ENCODE measurements around the gene SLC49A3. TPM values are rescaled to one million over a fixed set of nuclear protein-coding genes. Genes with fewer than 3 reads are reported as not detected.
"Not testable (repeated sequence)": the region's sequence is repeated elsewhere in the genome, so short reads cannot be mapped to it uniquely, and the experiment has no call there.

Gene SLC49A3
- total and polyA plus RNA-seq, 2 of the 13 experiments (the other 11 are each of a cell fraction or from before 2014, with no cell fraction given): 0.07 to 0.17 TPM

- POLR2A ChIA-PET: no interaction called here
- peaks cover 16% of the 10 kb centered on the region for H3K79me2 ChIP-seq (ENCODE audit: insufficient read depth, low read length)
- CTCF ChIA-PET (ENCODE audit: low intra/inter-chr PET ratio, low total read pairs): no interaction called here
- peaks cover 0 to 4% of the 10 kb centered on the region in 2 experiments; a peak in 2 of 5 replicates for H3K27me3 ChIP-seq (ENCODE audit: control insufficient read depth in 1 of 2, insufficient read depth in 2 of 2, low read length in 2 of 2)
- no peak for ATAC-seq
- no CpG with 5 or more reads among the region's 3 CpGs for WGBS (ENCODE audit: low lambda C conversion rate)
- TF ChIP-seq, protein P1, sequence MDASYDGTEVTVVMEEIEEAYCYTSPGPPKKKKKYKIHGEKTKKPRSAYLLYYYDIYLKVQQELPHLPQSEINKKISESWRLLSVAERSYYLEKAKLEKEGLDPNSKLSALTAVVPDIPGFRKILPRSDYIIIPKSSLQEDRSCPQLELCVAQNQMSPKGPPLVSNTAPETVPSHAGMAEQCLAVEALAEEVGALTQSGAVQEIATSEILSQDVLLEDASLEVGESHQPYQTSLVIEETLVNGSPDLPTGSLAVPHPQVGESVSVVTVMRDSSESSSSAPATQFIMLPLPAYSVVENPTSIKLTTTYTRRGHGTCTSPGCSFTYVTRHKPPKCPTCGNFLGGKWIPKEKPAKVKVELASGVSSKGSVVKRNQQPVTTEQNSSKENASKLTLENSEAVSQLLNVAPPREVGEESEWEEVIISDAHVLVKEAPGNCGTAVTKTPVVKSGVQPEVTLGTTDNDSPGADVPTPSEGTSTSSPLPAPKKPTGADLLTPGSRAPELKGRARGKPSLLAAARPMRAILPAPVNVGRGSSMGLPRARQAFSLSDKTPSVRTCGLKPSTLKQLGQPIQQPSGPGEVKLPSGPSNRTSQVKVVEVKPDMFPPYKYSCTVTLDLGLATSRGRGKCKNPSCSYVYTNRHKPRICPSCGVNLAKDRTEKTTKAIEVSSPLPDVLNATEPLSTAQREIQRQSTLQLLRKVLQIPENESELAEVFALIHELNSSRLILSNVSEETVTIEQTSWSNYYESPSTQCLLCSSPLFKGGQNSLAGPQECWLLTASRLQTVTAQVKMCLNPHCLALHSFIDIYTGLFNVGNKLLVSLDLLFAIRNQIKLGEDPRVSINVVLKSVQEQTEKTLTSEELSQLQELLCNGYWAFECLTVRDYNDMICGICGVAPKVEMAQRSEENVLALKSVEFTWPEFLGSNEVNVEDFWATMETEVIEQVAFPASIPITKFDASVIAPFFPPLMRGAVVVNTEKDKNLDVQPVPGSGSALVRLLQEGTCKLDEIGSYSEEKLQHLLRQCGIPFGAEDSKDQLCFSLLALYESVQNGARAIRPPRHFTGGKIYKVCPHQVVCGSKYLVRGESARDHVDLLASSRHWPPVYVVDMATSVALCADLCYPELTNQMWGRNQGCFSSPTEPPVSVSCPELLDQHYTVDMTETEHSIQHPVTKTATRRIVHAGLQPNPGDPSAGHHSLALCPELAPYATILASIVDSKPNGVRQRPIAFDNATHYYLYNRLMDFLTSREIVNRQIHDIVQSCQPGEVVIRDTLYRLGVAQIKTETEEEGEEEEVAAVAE (CRISPR knock-in tag; IDR thresholded peaks at IDR 0.05; ENCODE audit: borderline replicate concordance): no peak
- TF ChIP-seq TP53 (CRISPR knock-in tag; conservative IDR thresholded peaks at IDR 0.05) (no peak), YEATS4 (CRISPR knock-in tag; IDR thresholded peaks at IDR 0.05; ENCODE audit: borderline replicate concordance) (no peak), AGO1 (IDR thresholded peaks at IDR 0.05; ENCODE audit: low read depth, low read length, poor library complexity, severe bottlenecking) (no peak), ELF1 (CRISPR knock-in tag; IDR thresholded peaks at IDR 0.05) (no peak), ZNF780A (CRISPR knock-in tag; IDR thresholded peaks at IDR 0.05) (no peak), ZNF432 (CRISPR knock-in tag; IDR thresholded peaks at IDR 0.05; ENCODE audit: borderline replicate concordance) (no peak)
- H3K9me3 ChIP-seq (ENCODE audit: low read length): no peaks in the 10 kb centered on the region
- H3K4me3 ChIP-seq (replicated peaks in 1 of 3; ENCODE audit: insufficient read depth in 1 of 3, low read depth in 2 of 3, low read length in 3 of 3): no peak overlapping the region
- no peaks in the 10 kb centered on the region; the same call in 1 of the 2 replicates for H4K20me1 ChIP-seq (ENCODE audit: insufficient read depth, low read length)
- DNase-seq (ENCODE audit: low spot score): no peak
- in situ Hi-C loops (cut with HindIII; ENCODE audit: extremely low pct_ligation_motif_present, low pct_unique_long_range_greater_than_20kb) (no loop called here), intact Hi-C loops (cut with micrococcal nuclease; ENCODE audit: unreplicated experiment) (loop anchor here (10.0 kb wide), 1 partner anchor 197 kb away; no protein-coding TSS in a partner anchor)
- FAIRE-seq: no peak
- no peak overlapping the region for H3K4me2 ChIP-seq (ENCODE audit: low read depth, low read length)
- H3K4me1 ChIP-seq (ENCODE audit: insufficient read depth, low read length): peaks cover 35% of the 10 kb centered on the region
- no TSS peak for BruUV-seq (replicated peaks)
- H3K9ac ChIP-seq (ENCODE audit: insufficient read depth, low read depth, low read length): no peak overlapping the region
- H2AFZ ChIP-seq (ENCODE audit: low read length): no peak overlapping the region
- peaks cover 3 to 12% of the 10 kb centered on the region in 2 experiments; a peak in 4 of 5 replicates for H3K36me3 ChIP-seq (replicated peaks in 1 of 2; ENCODE audit: control insufficient read depth in 1 of 2, insufficient read depth in 2 of 2, low read length in 2 of 2)
- H3K27ac ChIP-seq (ENCODE audit: extremely low read length, insufficient read depth, low read length): no peak overlapping the region
Measured at GRCh38 chr4:671769-672168, 17.2 kb downstream of the SLC49A3 start.

DNA sequence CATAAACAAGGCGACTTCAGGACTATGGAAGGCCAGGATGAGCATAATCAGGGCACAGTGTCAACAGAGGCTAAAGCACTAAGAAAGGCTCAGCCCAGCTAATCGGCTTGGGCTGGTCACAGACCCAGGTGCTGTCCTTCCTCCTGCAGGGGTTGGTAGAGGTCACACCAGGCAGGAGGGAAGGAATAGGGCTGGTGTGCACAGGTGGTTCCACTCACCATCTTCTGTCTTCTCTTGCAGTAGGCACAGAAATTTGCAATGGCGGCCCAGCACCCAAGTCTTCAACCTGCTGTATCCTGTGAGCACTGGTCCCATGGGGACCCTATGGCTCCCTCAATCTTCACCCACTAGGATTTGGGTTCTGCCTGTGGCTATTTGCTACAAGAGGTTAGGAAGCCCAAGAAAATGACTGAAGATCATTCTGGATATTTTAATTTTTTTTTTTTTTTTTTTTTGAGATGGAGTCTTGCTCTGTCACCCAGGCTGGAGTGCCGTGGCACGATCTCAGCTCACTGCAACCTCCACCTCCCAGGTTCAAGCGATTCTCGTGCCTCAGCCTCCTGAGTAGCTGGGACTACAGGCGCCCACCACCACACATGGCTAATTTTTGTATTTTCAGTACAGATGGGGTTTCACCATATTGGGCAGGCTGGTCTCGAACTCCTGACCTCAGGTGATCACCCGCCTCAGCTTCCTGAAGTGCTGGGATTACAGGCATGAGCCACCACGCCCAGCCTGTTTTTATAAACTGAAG is 19.0 kb downstream of the SLC49A3 start:
- ATAC-seq; BruUV-seq (replicated peaks); FAIRE-seq; in situ Hi-C loops (cut with HindIII; ENCODE audit: extremely low pct_ligation_motif_present, low pct_unique_long_range_greater_than_20kb); H3K9ac ChIP-seq (ENCODE audit: insufficient read depth, low read depth, low read length); H3K4me3 ChIP-seq (replicated peaks in 1 of 3; ENCODE audit: insufficient read depth in 1 of 3, low read depth in 2 of 3, low read length in 3 of 3); POLR2A ChIA-PET; H3K27ac ChIP-seq (ENCODE audit: extremely low read length, insufficient read depth, low read length); CTCF ChIA-PET (ENCODE audit: low intra/inter-chr PET ratio, low total read pairs); H4K20me1 ChIP-seq (ENCODE audit: insufficient read depth, low read length); H3K9me3 ChIP-seq (ENCODE audit: low read length); H2AFZ ChIP-seq (ENCODE audit: low read length); H3K4me2 ChIP-seq (ENCODE audit: low read depth, low read length); DNase-seq (ENCODE audit: low spot score): not testable (repeated sequence)
- 93% methylated on average over 11 of the region's 11 CpGs for WGBS (ENCODE audit: low lambda C conversion rate)
- Histone ChIP-seq H3K79me2 (ENCODE audit: insufficient read depth, low read length) (peaks cover 13% of the 10 kb centered on the region), H3K36me3 (replicated peaks in 1 of 2; ENCODE audit: control insufficient read depth in 1 of 2, insufficient read depth in 2 of 2, low read length in 2 of 2) (peaks cover 3 to 12% of the 10 kb centered on the region in 2 experiments; a peak in 4 of 5 replicates), H3K4me1 (ENCODE audit: insufficient read depth, low read length) (peaks cover 27% of the 10 kb centered on the region), H3K27me3 (ENCODE audit: control insufficient read depth in 1 of 2, insufficient read depth in 2 of 2, low read length in 2 of 2) (peaks cover 3 to 22% of the 10 kb centered on the region in 2 experiments; a peak in 4 of 5 replicates)
- intact Hi-C loops (cut with micrococcal nuclease; ENCODE audit: unreplicated experiment): loop anchor here (10.0 kb wide), 1 partner anchor 195 kb away; no protein-coding TSS in a partner anchor
